GM12801 (cell line): ENCODE results near the gene CHIT1.

Experiments
- TF ChIP-seq, protein P1 (sequence below): IDR thresholded peaks from one replicate; pipeline ENCODE4 v1.5.1; 2011; ENCODE audit warnings: control low read depth; ENCODE audit not compliant: insufficient read length; ENCODE audit errors: extremely low read depth

CHIT1 gene

DNA sequence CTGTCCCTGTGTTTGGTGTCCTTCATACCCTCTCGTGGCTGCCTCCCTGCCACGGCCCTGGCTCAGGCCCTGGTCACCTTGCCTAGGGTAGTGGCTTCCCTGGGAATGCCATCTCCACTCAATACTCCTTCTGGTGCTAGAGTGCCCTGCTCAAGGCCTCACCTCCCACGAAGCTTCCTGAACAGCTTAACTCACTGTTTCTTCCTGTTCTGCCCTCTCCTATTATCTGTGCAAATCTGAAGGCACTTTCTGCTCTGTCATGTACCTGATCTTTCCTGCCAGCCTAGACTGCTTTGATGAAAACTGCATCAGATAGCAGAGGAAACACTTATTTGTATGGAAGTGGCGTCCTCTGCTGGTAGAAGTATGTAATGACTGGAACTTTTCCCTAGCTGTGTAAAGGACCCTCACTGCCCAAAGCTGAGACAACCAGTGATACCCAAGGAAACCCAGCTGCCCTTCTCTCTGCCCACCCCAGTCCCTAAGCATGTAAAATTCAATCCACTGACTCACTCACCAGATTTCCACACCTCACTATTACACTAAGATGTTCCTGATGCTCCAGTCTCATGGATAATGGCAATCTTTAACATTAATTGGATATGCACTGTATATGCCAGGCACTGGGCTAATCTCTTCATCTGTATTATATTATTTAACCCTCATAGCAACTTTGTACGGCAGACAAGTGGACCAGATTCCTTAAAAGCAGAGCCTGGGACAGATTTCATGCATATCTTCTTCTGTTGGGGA is 39.6 kb upstream of the CHIT1 start:
- TF ChIP-seq, protein P1, sequence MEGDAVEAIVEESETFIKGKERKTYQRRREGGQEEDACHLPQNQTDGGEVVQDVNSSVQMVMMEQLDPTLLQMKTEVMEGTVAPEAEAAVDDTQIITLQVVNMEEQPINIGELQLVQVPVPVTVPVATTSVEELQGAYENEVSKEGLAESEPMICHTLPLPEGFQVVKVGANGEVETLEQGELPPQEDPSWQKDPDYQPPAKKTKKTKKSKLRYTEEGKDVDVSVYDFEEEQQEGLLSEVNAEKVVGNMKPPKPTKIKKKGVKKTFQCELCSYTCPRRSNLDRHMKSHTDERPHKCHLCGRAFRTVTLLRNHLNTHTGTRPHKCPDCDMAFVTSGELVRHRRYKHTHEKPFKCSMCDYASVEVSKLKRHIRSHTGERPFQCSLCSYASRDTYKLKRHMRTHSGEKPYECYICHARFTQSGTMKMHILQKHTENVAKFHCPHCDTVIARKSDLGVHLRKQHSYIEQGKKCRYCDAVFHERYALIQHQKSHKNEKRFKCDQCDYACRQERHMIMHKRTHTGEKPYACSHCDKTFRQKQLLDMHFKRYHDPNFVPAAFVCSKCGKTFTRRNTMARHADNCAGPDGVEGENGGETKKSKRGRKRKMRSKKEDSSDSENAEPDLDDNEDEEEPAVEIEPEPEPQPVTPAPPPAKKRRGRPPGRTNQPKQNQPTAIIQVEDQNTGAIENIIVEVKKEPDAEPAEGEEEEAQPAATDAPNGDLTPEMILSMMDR = peak; percentile 89

- TF ChIP-seq, protein P1 = no peak
These were observed 38.4 kb upstream of the CHIT1 start for GRCh38 chr1:203267912-203268311.

DNA sequence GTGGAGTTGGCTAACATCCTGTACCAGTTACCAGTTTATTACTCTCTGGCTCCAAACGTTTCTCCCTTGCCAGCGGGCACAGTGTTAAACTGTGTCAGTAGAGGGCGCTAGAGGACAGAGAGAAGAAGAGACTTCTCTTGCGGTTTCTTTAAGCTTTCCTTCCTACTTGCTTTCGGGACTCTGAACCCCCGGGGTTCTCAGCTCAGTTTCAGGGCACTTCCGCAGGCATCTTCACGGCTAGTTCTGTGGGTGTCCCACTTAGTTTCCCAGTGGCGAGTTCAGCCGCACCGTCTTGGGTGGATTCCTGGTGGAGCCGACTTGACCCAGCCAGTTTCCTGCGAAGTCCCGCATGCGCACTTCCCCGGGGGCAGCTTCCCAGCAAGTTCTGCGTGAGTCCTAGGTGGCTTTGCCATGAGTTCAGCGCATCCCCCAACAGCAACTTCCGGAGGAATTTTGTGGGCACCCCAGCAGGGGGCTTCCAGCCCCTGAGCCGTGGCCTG is 37.9 kb upstream of the CHIT1 start:
- TF ChIP-seq, protein P1 = peak; percentile 7

GRCh38 chr1:203265541-203265940 is 36.1 kb upstream of the CHIT1 start:
- TF ChIP-seq, protein P1 = no peak

DNA sequence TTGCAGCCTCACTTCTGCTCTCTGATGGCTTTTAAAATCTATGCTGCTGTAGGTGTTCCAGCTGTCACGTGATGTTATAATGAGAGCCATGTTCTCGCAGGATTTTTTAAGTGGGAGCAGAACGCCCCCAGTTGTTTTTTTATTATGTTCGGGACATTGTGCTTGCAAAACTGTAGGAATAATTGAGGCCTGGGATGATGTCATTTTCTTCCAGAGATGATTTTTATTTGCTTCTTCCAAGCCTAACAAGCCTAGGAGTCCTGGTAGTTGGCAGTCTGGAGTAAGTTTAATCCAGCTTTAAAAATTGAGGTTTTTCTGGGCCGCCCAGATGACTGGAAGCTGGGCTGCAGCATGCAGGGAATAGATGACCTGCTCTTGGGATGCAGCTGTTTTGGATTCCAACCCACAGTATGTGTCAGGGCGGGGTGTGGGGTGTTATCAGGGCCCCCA is 34.6 kb upstream of the CHIT1 start:
- TF ChIP-seq, protein P1 = no peak

DNA sequence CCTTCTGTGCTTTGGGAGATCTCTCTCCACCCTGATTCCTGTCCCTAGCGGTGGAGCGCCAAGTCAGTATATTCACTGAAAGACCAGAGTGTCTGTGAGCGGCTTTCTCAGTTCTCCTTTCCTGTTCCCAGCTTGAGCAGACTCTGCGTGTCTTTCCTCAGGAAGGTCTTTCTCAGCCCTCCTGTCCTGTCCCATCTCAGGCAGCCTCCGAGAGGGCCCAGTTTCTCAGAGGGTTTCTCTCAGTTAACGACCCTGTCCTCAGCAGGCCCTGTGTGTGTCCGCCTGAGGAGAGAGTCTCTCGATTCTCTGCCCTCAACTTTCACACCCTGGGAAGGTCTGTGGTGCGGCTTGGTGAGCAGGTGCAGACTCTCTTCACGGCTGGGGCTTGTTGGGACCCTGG is 34.0 kb upstream of the CHIT1 start:
- TF ChIP-seq, protein P1 = no peak

- TF ChIP-seq, protein P1 = no peak
These were observed 23.2 kb upstream of the CHIT1 start for GRCh38 chr1:203252678-203253077.
